Measurements from ENCODE around the gene OGDHL.

- TF ChIP-seq POLR2AphosphoS5 (IDR thresholded peaks at IDR 0.05; ENCODE audit: borderline replicate concordance, low read depth, low read length) (no peak), EZH2 (IDR thresholded peaks at IDR 0.05) (no peak)
These were observed 13.0 kb downstream of the OGDHL start for GRCh38 chr10:49749144-49749543.
